ENCODE measurements around the gene KCNG2.
"Not testable (repeated sequence)": the region's sequence is repeated elsewhere in the genome, so short reads cannot be mapped to it uniquely, and the experiment has no call there.

The KCNG2 gene

GRCh38 chr18:79869591-79870300, 72.0 kb downstream of the KCNG2 start:
- DNase-seq (ENCODE audit: low read depth in 2 of 2), result no peak

DNA sequence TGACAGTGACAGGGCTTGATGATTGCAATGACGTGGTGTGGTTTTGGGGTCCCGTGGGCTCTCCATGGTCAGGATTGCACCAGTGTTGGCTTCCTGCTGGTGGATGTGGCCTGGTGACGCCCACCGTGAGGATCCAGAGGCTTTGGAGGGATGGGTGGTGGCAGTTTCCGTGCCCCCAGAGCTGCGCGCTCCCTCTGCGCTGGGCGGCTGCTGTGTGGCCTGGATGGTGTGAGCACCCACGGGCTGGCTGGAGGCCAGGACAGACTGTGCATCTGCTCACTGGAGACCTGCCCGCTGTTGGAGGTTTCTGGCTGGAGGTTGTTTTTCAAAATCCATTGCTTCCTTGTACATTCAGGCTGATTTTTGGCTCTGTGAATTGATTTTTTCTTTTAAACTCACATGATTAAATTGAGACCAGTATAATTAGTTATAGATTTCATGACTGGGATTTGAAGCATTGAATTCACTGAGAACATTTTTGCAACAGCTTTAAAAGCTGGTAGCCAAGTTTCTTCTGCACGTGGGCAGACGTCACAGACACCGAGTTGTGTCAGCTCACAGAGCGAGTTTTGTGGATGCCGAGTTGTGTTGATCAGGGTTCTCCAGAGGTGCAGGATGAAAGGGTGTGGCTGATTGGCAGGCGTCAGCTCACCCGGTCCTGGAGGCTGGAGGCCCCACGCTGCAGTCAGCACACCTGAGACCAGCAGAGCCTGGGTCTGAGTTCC, 72.7 kb downstream of the KCNG2 start:
- DNase-seq (ENCODE audit: low read depth in 2 of 2), result no peak

DNA sequence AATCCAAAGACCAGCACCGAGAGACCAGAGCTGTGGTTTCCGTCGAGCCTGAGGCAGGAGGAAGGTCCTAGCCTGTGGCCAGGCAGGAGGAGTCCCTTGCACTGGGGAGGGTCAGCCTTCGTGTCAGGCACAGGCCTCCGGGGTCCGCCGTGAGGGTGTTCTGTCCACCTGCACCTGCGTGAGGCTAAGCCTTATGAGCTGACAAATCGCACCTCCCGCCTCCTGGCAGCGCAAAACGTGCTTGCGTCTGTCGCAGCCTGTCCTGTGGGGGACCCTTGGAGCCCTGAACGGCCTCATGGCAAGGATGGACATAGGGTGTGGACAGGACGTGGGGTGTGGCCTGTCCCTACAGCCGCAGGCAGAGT, 73.3 kb downstream of the KCNG2 start:
- no peak for DNase-seq (ENCODE audit: low read depth in 2 of 2)

DNA sequence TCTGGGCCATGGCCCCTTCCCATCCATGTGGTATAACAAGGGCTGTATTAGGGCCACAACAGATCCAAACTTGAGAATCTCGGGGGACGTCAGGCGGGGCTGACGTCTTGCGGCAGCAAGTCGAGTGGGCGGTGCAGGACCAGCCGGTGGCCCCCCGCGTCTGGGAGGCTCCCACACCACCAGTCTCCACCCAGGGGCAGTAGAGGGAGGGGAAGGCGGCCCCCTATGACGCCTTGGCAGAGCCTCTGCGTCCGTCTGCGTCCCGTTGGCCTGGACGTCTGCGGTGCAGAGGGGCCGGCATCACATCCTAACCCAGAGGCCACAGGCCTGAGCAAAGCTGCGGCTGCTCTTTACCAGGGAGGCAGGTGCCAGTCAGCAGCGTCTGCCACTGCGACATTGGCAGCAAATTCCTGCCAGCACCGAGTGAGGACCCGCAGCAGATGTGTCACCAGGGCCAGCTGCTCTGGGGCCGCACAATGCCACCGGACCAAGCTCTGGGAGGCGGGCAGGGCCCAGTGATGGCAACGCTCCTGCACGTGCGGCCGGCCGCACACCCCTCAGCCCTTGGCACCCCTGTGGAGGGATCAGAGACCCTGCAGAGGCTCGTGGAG, 73.8 kb downstream of the KCNG2 start:
- no peak for DNase-seq (ENCODE audit: low read depth in 2 of 2)

- no peak for DNase-seq (ENCODE audit: low read depth in 2 of 2)
Observed at GRCh38 chr18:79872527-79873444, 75.0 kb downstream of the KCNG2 start.

DNA sequence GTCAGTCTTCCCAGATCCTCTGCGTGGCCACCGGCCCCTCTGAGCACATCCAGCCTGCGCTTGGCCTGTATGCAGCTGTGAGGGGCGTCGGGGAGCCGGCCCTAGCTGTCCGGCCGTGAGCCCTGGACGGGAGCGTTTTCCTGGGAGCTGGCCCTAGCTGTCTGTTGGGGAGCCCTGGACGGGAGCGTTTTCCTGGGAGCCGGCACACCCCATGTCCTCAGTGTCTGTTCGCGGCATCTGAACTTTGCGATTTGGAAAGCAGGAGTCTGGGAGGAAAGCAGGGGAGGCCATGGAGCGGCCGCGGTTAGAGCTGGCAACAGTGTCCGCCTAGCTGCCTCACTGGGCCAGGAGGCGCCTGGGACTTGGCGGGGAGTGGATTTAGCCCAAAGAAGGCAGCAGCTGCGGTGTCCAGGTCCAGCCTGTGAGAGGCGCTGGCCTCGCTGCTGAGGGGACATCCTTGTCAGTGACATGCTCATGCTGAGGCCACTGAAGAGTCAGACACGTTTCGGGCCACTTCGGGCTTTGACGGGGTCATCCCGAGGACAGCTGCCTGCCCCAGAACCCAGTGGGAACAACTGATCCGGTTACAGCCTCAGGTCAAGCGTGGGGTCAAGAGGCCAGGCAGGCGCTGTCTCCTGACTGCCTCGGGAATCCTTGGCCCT, 75.8 kb downstream of the KCNG2 start:
- no peak for DNase-seq (ENCODE audit: low read depth in 2 of 2)

DNA sequence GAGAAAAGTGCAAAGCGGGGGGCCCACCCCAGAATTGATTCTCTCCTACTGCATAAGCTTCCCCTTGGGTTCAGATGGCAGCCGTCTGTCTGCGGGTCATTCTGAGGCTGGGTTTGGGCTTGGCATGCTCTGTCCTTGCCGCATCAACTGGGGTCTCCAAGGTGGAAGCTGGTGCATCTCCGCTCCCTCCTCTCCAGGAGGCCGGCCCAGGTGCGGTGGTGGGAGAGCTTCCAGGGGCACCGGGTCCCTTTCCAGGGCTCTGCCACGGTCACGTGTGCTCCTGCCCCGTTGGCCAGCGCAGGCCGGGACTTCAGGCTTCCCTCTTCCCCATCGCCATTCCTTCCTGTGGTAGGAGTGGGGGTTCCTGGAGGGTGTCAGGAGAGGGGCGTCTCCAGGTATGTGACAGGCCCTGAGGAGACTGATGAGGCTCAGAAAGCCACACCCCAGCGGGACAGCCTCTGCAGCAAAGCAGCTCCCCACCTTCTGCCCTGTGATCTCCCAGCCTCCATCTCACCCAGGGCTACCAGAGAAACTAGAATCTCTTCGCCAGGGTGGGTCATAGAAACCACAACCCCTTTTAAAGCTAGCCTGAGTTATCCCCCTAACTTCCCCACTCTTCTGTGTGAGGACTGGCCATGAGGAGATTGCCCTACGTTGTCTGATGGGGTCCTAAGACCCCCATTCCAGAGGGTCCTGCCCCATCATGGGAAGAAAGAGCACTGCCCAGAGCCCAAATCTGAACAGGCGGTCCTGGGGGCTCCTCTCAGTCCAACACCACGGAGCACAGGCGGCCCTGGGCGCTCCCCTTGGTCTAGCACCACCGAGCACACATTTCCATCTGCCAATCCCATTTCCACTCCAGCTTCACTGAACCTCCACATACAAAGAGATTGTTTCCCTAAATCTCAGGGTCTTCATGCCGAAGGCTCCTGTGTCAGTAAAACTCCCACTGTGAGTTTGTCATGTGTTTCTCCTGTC, 77.1 kb downstream of the KCNG2 start:
- no peak for DNase-seq (ENCODE audit: low read depth in 2 of 2)

DNA sequence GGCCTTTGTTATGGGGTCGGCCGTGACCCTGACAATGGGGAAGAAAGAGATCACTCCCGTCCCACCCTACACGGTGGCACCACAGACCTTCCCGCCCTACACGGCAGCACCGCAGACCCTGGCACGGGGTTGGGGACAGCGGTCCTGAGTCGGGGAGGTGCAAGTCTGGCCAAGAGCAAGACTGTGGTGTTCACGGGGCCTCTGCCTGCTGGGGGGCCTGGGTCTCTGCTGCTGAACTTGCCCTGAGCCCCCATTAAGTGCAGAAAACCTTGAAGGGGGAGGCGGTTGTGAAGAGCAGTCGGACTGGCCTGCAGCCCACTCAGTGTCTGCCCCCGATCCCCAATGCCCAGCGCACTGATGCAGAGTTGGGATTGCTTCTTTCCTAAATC, 77.8 kb downstream of the KCNG2 start:
- DNase-seq (ENCODE audit: low read depth in 2 of 2), result no peak

DNA sequence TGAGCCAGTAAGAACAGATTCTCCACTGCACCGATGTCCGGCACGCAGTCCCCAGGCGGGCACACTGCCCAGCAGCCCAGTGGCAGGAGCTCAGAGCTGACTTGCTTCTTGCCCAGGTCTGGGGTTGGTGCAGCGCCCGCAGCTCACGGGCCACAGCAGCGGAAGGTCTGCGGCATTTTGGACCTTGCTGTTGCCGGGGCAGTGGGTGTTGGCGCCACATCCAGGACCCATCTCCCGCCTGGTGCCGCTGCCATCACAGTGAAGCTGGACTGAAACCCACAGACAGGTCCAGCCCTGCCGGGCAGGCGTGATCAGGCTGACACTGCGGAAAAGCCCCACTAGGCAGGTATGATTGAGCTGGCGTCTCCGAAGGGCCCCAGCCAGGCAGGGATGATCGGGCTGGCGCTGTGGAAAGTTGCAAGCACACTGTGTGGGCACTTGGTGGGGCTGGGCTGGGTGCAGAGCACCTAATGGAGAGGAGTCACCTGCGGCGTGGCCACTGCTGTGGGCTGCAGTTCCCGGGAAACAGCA, 78.3 kb downstream of the KCNG2 start:
- DNase-seq (ENCODE audit: low read depth in 2 of 2), result no peak

DNA sequence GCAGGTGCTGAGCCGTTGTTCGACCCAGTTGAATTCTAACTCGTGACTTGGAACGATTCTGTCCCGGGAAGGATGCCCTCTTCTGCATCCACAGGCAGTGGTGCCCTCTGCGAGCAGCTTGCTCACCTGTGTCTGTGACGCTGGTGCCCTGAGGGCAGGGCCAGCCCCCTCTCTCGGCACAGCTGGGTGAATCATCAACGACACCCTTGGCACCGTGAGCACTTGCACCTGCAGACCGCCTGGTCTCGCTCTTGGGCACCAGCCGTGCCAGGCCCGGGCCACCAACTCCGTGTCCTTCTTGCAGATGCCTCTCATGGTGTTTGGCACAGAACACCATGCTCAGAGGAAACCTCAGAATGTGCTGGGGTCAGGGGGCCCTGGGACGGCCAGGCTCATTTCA, 78.8 kb downstream of the KCNG2 start:
- no peak for DNase-seq (ENCODE audit: low read depth in 2 of 2)

GRCh38 chr18:79877163-79878091, 79.7 kb downstream of the KCNG2 start:
- DNase-seq (ENCODE audit: low read depth in 2 of 2), result no peak

DNA sequence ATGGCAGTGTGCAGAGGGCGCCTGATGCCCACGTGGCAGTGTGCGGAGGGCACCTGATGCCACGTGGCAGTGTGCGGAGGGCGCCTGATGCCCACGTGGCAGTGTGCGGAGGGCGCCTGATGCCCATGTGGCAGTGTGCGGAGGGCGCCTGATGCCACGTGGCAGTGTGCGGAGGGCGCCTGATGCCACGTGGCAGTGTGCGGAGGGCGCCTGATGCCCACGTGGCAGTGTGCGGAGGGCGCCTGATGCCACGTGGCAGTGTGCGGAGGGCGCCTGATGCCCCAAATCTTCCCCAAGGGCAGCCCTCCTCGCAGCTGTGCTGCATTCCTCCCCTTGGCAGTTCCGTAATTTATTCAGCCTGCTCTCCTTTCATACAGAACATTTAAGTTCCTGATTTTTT, 80.5 kb downstream of the KCNG2 start:
- DNase-seq (ENCODE audit: low read depth in 2 of 2), result not testable (repeated sequence)

DNA sequence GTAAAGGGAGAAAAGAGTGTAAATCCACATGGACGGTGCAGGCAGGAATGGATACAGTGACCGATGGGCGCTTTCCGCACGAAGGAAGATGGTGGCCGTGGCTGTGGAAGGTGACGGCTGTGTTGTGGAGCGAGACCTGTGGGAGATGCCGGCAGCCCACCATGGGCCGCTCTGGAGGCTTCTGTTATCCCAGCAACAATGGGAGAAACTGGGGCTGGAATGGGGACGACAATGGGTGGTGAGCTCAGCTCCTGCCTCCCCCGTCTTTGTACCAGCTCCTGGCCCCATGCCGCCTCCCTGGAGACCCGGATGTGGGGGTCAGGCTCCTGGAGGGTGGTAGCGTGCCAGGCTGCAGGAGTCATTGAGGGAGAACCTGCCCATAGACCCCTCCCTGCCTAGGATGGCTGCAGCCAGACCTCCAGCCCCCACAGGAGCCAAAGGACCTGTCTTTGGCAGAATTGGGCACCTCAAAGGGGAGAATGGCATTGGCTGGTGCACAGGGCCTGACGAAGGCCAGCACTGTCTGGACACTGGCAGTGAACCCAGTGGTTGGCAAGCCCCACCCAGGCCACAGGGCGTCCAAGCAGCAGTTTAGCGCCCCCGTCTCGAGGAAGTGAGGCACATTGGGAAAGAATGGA, 81.1 kb downstream of the KCNG2 start:
- DNase-seq (ENCODE audit: low read depth in 2 of 2), result no peak

DNA sequence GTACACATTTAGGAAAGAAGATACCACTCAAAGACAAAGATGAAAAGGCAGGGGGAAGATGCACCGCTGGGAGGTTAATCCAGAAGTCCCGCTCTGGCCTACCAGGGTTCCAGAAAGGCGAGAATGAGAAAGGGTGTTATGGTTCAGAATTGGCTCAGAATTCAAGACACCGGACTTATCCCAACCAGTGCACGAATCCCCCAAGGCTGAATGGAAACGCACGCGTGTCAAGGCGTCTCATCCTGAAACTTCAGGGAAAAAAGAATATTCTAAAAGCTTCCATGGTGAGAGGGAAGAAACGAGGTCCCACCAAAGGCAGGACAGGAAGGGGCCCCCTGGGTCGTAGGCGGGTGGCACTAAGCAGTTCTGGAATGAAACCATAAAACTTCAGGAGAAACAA, 81.8 kb downstream of the KCNG2 start:
- no peak for DNase-seq (ENCODE audit: low read depth in 2 of 2)

DNA sequence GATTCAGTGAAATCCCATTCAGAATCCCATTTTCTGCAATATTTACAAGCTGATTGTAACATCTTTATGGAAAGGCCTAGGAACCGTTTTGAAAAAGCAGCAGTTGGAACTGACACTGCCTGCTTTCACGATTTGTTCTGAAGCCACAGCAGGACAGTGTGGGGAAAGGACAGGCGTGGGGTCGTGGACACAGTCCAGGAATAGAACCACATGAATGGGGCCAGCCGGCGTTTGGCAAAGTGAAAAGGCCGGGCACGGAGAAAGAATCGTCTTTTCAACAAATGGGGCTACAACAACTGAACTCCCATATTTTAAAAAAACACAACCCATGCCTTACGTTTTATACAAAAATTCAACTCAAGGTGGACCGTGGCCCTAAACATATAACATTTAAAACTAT, 84.0 kb downstream of the KCNG2 start:
- DNase-seq (ENCODE audit: low read depth in 2 of 2), result no peak

DNA sequence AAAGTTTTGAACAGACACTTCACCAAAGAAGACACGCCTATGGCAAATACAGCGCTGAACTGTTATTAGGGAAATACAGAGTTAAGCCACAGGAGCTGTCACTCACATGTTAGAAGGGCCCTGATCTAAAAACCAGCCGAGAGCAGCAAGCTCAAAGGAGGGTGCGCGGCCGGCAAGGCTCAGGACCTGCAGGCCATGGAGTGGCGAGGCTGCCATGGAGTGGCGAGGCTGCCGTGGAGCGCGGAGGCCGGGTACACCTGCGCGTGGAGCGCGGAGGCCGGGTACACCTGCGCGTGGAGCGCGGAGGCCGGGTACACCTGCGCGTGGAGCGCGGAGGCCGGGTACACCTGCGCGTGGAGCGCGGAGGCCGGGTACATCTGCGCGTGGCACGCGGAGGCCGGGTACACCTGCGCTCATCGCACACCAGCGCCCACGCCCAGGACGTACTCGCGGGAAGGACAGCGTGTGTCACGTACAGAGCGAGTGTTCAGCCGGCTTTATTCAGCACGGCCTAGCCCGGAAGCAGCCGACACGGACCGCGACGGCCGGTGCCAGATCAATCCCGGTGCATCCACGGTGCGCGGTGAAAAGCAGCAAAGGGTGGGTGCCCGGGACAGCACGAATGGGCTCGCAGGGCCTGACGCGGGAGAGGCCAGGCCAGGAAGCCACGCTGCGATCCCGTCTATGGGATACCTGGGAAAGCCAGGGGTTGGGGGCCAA, 84.9 kb downstream of the KCNG2 start:
- DNase-seq (ENCODE audit: low read depth in 2 of 2), result no peak

- no peak for DNase-seq (ENCODE audit: low read depth in 2 of 2)
Observed at GRCh38 chr18:79883461-79884293, 85.9 kb downstream of the KCNG2 start.

All from stimulated activated CD4-positive, alpha-beta T cell treated with anti-CD3 and anti-CD28 coated beads, Interleukin-12 subunit alpha, Interleukin-12 subunit beta, amount 100 ng/mL, for 24 hours (primary cell).